ENCODE results near the gene UBE2L3.

UBE2L3 gene

DNA sequence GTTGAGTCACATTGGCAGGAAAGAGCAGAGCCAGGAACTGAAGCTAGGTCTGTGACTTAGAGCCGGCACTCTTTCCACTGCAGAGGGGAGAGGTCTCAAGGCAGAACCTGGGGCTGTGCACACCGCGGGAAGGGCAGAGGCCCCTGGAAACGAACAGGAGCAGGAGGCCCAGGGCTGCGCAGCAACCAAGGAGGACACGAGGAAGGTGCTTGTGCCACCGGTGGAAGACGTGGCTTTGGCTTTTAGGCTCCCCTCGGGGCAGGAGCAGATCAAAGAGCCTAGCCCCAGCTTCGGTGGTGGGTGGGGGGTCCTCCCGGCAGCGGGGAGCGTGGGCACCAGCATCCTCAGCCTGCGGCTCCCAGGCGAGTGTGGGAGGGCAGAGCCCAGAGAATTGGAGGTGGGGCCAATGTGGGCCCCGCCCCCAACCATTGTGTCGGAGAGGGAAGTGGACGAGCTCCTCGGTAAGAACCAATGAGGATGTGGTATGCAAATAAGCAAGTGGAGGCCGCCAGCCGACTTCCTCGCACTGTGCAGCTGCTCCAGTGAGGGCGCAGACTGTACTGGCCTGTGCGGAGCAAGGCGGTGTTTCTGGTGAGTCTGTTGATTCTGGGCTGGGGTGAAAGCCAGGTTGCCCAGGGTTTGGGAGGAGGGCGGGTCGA lies 64.9 kb downstream of the UBE2L3 start, which contains the start of gene CCDC116:
Gene CCDC116 (plus strand): TSS at position 524 of the 659 bp plus-strand sequence. CDS start 422 bp downstream, outside the sequence.
- no peak for DNase-seq (ENCODE audit: low read depth)
- TF ChIP-seq, protein P1, sequence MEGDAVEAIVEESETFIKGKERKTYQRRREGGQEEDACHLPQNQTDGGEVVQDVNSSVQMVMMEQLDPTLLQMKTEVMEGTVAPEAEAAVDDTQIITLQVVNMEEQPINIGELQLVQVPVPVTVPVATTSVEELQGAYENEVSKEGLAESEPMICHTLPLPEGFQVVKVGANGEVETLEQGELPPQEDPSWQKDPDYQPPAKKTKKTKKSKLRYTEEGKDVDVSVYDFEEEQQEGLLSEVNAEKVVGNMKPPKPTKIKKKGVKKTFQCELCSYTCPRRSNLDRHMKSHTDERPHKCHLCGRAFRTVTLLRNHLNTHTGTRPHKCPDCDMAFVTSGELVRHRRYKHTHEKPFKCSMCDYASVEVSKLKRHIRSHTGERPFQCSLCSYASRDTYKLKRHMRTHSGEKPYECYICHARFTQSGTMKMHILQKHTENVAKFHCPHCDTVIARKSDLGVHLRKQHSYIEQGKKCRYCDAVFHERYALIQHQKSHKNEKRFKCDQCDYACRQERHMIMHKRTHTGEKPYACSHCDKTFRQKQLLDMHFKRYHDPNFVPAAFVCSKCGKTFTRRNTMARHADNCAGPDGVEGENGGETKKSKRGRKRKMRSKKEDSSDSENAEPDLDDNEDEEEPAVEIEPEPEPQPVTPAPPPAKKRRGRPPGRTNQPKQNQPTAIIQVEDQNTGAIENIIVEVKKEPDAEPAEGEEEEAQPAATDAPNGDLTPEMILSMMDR (IDR thresholded peaks at IDR 0.05; ENCODE audit: low read length, missing control alignments), result no peak

DNA sequence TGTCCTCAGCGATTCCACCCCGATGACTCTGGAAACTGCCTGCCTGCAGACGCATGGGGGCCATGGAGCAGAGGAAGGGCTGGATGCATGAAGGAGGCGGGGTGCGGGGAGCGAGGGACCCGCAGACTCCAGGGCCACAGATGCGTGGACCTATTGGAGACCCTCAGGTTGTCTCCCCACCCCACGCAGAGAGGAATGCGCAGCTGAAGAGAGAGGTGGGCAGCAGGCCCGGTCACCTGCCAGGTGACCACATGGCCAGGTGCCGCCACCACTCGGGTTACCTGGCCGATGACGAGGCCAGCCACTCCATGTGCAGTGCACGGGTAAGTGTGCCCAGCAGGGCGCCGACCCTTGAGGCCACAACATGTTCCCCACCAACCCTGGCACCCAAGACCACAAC lies 65.4 kb downstream of the UBE2L3 start:
- no peak overlapping the region for H3K4me3 ChIP-seq (replicated peaks; ENCODE audit: low read depth, low read length)
- TF ChIP-seq, protein P1 (IDR thresholded peaks at IDR 0.05; ENCODE audit: low read length, missing control alignments), result no peak
- DNase-seq (ENCODE audit: low read depth), result no peak

More for the DNA sequence above, 64.9 kb downstream of the UBE2L3 start, which contains the start of gene CCDC116:
- H3K4me3 ChIP-seq (replicated peaks; ENCODE audit: low read depth, low read length), result no peak within 1 kb of the TSS

DNA sequence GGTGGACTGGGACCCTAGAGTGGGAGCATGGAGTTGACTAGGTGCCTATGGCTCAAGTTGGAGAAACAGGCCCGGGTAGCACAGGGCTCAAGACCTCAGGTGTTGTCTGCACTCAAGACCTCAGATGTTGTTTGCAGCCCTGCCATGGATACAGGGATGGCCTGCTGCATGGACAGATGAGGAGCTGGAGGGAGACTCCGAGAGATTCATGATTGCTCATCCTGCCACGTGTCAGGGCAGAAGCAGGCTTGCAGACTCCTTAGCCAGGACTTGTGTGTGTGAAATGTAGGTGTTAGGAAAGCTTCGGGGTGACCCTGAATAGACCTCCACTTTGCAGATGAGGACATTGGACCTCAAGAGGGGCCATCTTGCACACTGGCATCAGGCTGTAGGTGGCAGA lies 66.0 kb downstream of the UBE2L3 start:
- no peak overlapping the region for H3K4me3 ChIP-seq (replicated peaks; ENCODE audit: low read depth, low read length)
- no peak for DNase-seq (ENCODE audit: low read depth)
- TF ChIP-seq, protein P1 (IDR thresholded peaks at IDR 0.05; ENCODE audit: low read length, missing control alignments), result no peak

DNA sequence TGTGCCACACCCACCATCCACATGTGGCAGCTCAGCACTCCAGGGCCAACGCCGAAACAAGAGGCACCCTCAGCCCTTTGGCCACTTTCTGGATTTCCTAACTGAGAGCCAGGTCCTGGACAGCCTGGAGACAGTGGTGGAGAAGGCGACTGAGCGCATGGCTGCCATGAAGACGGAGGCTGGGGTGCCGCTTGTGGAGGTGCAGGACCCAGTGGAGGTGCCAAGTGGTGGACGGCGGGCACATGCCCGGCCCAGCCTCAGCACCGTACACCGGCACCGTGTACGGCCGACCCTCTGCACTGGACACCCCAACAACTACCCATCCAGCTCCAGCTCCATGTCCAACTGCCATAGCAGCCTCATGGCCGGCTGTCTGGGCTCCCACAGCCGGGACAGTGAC lies 66.6 kb downstream of the UBE2L3 start:
- no peak overlapping the region for H3K4me3 ChIP-seq (replicated peaks; ENCODE audit: low read depth, low read length)
- TF ChIP-seq, protein P1 (IDR thresholded peaks at IDR 0.05; ENCODE audit: low read length, missing control alignments), result no peak
- no peak for DNase-seq (ENCODE audit: low read depth)

DNA sequence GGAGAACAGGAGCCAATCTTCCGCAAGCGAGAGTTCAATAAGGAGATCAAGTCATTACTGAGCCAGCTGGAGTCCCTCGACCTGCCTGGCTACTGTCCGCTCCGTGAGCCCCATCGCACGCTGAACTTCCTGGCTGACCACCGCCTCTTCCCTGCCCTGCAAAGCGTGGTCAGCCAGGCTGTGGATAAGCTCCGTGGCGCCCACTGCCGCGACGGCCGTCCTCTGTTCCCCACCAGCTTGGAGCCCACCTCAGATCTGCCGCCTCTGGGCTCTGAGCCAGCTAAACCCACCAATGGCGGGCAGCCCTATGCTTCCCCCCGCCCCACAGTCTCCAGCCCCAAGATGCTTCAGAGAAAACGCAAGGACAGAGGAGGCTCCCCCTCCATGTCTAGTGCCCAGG lies 67.3 kb downstream of the UBE2L3 start:
- H3K4me3 ChIP-seq (replicated peaks; ENCODE audit: low read depth, low read length), result no peak overlapping the region
- TF ChIP-seq, protein P1 (IDR thresholded peaks at IDR 0.05; ENCODE audit: low read length, missing control alignments), result no peak

DNA sequence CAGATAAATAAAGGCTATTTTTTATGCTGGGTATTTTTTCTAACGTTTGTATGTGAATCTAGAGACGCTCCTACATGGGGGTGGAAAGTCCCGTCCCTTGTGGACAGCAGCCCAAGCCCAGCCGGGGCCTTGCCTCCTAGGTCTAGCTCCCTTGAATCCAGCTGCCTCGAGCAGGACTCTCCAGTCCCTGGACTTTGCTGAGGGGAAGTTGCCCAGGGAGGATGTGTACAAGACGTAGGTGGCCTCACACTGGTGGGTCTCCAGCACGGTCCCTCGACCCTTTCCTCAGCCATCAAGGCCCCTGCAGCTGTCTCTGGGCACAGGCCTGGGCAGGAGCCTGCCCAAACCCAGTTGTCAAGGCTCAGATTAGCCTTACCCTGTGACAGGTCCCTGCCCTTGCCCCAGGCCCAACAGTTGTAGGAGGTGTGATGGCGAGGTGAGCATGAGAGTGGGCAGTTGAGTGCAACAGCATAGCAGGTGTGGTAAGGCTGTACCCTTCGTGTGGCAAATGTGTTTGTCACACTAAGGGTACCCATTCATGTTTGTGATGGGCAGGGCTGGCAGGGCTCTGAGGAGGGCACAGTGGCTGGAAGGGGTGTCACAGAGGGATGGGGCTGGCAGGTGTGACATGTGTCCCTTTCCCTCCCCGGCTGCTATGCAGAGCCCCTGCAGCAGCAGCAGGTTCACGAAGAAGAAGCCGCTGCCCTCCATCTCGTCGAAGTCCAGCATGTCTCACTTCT lies 68.4 kb downstream of the UBE2L3 start:
- H3K4me3 ChIP-seq (replicated peaks; ENCODE audit: low read depth, low read length), result no peak overlapping the region
- TF ChIP-seq, protein P1 (IDR thresholded peaks at IDR 0.05; ENCODE audit: low read length, missing control alignments), result no peak
- DNase-seq (ENCODE audit: low read depth), result no peak

More for the DNA sequence above, 67.3 kb downstream of the UBE2L3 start:
- DNase-seq (ENCODE audit: low read depth), result no peak
